NCI-H2227 treated with DMSO at 0.1 percent for 48 hours (cell line): Measurements from ENCODE around the gene UPP2.

ENCODE experiments used
- DNase-seq: peaks from one replicate; lab custom pipeline; 2025; lab: John Stamatoyannopoulos, UW

UPP2 gene

GRCh38 chr2:158142165-158142564 is 40.5 kb downstream of the UPP2 start:
- DNase-seq, result no peak

DNA sequence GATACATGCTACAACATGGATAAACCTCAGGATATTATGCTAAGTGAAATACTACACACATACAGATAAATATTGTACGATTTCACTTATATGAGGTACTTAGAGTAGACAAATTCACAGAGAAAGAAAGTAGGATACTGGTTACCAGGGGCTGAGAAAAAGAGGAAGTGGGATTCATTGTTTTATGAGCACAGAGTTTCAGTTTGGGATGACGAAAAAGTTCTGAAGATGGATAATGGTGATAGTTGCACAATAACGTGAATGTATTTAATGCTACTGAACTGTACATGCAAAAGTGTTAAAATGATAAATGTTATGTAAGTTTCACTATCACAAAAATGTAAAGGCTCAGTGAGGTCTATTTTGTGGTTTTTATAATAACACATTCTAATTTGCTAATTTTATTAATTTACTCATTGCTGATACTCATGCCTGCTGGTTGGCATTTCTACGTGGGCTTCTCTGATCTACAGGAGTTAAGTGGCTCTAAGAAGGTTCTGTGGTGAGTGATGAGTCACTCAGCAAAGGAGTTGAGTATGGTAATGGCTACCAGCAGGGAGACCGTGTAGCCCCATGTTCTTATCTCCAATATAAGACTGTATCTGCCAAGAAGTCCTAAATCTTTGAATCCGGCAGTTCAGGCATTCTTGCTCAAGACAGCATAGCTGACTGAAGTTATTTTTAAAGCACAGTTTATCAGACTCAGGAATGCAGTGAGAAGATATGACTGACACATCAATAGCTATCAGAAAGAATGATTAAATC is 41.1 kb downstream of the UPP2 start:
- DNase-seq, result no peak

- DNase-seq, result no peak
Measured at GRCh38 chr2:158143703-158144360, 42.2 kb downstream of the UPP2 start.

GRCh38 chr2:158144914-158145625 is 43.4 kb downstream of the UPP2 start:
- no peak for DNase-seq

DNA sequence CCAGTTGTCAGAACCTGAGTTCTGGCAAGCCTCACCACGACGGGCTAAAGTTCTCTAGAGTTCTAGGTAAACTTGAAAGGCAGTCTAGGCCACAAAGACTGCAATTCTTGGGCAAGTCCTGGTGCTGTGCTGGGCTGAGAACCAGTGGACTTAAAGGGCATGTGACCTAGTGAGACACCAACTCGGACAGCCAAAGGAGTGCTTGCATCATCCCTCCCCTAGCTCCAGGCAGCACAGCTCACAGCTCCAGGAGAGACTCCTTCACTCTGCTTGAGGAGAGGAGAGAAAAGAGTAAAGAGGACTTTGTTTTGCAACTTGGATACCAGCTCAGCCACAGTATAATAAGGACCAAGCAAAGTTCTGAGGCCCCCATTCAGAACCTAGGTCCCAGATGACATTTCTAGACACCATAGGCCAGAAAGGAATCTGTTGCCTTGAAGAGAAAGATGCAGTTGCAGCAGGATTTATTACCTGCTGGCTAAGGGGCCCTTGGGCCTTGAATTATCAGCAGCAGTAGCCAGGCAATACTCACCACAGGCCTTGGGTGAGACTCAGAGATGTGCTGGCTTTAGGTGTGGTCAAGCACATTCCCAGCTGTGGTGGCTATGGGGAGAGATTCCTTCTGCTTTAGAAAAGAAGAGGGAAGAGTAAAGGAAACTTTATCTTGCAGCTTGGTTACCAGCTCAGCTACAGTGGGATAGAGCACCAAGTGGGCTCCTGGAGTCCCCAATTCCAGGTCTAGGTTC is 51.8 kb downstream of the UPP2 start:
- no peak for DNase-seq

- no peak for DNase-seq
Measured at GRCh38 chr2:158154596-158154995, 52.9 kb downstream of the UPP2 start.

GRCh38 chr2:158172719-158173118 is 71.0 kb downstream of the UPP2 start:
- no peak for DNase-seq

DNA sequence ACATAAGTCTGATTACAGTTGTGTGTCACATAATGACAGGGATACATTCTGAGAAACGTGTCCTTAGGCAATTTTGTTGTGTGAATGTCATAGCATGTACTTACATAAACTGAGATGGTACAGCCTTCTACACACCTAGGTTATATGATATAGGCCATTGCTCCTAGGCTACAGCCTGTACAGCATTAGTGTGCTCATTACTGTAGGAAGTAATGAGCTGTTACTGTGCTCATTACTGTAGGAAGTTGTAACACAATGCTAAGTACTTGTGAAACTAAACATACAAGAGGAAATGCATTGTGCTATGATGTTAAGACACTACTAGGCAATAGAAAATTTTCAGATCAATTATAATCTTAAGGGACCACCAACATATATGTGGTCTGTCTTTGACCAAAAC is 72.8 kb downstream of the UPP2 start:
- no peak for DNase-seq

GRCh38 chr2:158174956-158175355 is 73.3 kb downstream of the UPP2 start:
- no peak for DNase-seq

- no peak for DNase-seq
Measured at GRCh38 chr2:158178646-158179045, 77.0 kb downstream of the UPP2 start.

DNA sequence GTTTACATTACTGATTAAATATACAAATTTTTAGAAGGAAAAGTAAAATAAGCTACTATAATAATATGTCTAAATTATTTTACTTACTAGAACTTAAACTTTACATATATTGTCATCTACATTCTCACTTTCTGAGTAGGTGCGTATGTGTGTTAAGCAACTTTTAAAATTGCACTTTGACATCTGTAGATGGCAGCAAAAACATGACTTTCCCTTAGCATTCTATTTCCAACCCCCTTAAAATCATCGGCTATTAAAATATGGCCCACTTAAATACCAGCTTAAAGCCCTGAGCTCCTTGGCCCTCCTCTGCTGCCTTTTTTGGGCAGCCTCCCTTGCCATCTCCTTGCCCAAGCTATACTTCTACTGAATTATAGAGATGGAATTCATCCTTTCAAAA is 78.0 kb downstream of the UPP2 start:
- DNase-seq, result peak; percentile 17

DNA sequence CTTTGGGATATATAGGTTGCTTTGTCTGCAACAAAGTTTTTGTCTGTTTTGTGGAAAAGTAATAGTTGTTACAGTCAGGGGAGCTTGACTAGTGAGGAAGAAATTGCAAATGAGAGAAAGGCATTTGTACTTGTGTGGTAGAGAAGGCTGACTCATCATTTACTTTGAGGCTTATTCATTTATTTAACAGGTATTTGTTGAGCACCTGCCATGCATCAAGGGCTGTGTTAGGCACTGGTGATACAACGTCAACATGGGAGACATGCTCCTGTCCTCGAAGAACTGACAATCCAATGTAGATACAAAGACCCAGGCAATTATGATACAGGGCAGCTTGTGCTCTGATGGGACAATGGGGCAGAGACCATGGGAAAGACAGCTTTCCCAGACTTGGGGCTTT is 79.5 kb downstream of the UPP2 start:
- DNase-seq, result no peak

DNA sequence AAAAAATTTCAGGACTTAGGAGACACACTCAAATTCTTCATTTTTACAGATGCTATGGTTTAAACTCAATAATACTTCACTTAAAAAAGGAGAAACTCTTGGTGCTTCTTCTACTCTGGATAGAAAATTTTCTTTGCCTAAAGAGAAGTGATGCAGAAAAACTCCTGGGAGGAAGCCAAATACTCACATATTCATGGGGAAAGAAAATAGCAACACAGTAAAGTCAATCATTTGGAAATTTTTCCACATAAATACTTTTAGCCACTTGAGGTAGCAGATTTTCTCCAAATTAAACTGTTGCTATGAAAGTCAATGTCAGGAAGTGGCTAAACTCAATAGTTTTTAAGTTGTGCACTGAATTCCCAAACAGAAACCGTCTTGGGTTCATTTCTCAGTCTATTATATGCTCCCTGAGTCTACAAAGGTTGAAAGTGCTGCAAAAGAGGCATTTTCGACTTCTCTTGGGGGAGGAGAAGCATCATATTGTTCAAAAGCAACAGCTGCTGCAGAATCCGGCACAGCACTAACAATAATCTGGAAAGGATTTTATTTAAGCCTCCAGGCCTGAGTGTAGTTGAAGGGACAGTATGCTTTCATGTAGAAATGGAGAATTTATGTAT is 81.1 kb downstream of the UPP2 start:
- no peak for DNase-seq

DNA sequence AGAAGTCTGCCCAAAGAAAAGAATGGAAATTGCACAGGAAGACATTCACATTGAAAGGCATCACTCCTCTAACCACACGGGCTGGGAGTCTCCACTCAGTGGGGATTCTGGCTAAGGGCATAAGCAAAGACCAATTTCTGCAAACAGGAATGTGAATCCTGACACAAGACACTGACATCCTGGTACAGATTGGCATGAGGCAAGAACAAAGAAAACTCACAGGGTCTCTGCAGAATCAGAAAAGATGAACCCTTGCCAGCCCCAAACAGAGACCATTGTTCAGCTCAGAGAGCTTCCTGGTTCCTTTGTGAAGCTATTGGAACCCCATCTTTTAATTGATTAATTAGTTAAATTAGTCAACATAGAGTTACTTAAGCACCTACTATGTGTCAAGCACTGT is 82.3 kb downstream of the UPP2 start:
- DNase-seq, result no peak

GRCh38 chr2:158184556-158185343 is 83.1 kb downstream of the UPP2 start:
- no peak for DNase-seq
